Stimulated activated CD4-positive, alpha-beta T cell treated with anti-CD3 and anti-CD28 coated beads, Interleukin-1b, Interleukin-23, amount 100 ng/mL, for 24 hours (primary cell): ENCODE measurements around the gene B3GNT7.
"Not testable (repeated sequence)": the region's sequence is repeated elsewhere in the genome, so short reads cannot be mapped to it uniquely, and the experiment has no call there.

Experiments
- DNase-seq, 4 experiments: peaks; one replicate each; pipeline ENCODE4 v3.0.0-alpha.2; 2020; ENCODE audit warnings: low read depth in 4 of 4, low spot score in 1 of 4

B3GNT7 gene

GRCh38 chr2:231425291-231425810, 29.8 kb downstream of the B3GNT7 start:
- DNase-seq: no peak

- DNase-seq: peak in 1 of 4 experiments; percentile 26
These were observed 30.5 kb downstream of the B3GNT7 start for GRCh38 chr2:231425811-231426703.

GRCh38 chr2:231427116-231427515, 31.6 kb downstream of the B3GNT7 start:
- no peak for DNase-seq

GRCh38 chr2:231429152-231429551, 33.6 kb downstream of the B3GNT7 start:
- DNase-seq: no peak

GRCh38 chr2:231429901-231430300, 34.4 kb downstream of the B3GNT7 start:
- DNase-seq: no peak

- DNase-seq: not testable (repeated sequence)
These were observed 34.9 kb downstream of the B3GNT7 start for GRCh38 chr2:231430437-231430836.

- DNase-seq: no peak
These were observed 36.1 kb downstream of the B3GNT7 start for GRCh38 chr2:231431606-231432005.

- no peak for DNase-seq
These were observed 38.5 kb downstream of the B3GNT7 start for GRCh38 chr2:231433990-231434389.

GRCh38 chr2:231436957-231437356, 41.4 kb downstream of the B3GNT7 start:
- DNase-seq: no peak

- no peak for DNase-seq
These were observed 54.1 kb downstream of the B3GNT7 start for GRCh38 chr2:231449503-231450054.

- DNase-seq: no peak
These were observed 55.1 kb downstream of the B3GNT7 start for GRCh38 chr2:231450548-231450989.
